PC-9 (cell line): Measurements from ENCODE around the gene SGK1. TPM values are rescaled to one million over a fixed set of nuclear protein-coding genes. Genes with fewer than 3 reads are reported as not detected.

ENCODE experiments used
- BruUV-seq: library from RNA; stranded (reverse); fragments of 400-500 nt; replicated peaks from 2 replicates; lab custom pipeline; 2021; lab: Mats Ljungman, UMichigan
- CTCF ChIA-PET: fragments of 300-600 bp; sonication (Branson Sonifier 250); formaldehyde crosslinking; loops from one replicate; lab custom pipeline; 2022; ENCODE audit warnings: antibody characterized with exemption; lab: Charles Lee
- POLR2A ChIA-PET: fragments of 300-600 bp; sonication (Branson Sonifier 250); formaldehyde crosslinking; loops from one replicate; lab custom pipeline; 2022; ENCODE audit warnings: antibody characterized with exemption; ENCODE audit not compliant: unreplicated experiment; lab: Charles Lee
- DNase-seq, 2 experiments: peaks; one replicate each; pipeline versions ENCODE4 v3.0.0 to v3.0.0-alpha.2; 2015 to 2022; ENCODE audit warnings: mixed read lengths in 1 of 2
- H2AFZ ChIP-seq: fragments of 200-600 bp; sonication (generic); 2 replicates; pipeline ENCODE4 v1.8.1; 2017; ENCODE audit warnings: antibody characterized with exemption
- H3F3A ChIP-seq: fragments of 200-600 bp; sonication (generic); 2 replicates; pipeline ENCODE4 v1.8.1; 2017; ENCODE audit warnings: antibody characterized with exemption, mild to moderate bottlenecking, low read depth; ENCODE audit not compliant: insufficient read depth
- H3K27ac ChIP-seq: fragments of 200-600 bp; sonication (generic); 2 replicates; pipeline ENCODE4 v1.6.1; 2016; ENCODE audit warnings: mixed run types
- H3K27me3 ChIP-seq: fragments of 200-600 bp; sonication (generic); 2 replicates; pipeline ENCODE4 v1.6.1; 2016; ENCODE audit warnings: low read depth, mixed run types; ENCODE audit not compliant: insufficient read depth
- H3K36me3 ChIP-seq: fragments of 200-600 bp; sonication (generic); 2 replicates; pipeline ENCODE4 v1.6.1; 2016; ENCODE audit warnings: low read depth, mixed run types
- H3K4me1 ChIP-seq: fragments of 200-600 bp; sonication (generic); replicated peaks from 2 replicates; pipeline ENCODE4 v1.6.1; 2016; ENCODE audit warnings: mixed run types; ENCODE audit not compliant: insufficient read depth
- H3K4me2 ChIP-seq: fragments of 200-600 bp; sonication (generic); 2 replicates; pipeline ENCODE4 v1.6.1; 2017; ENCODE audit warnings: mixed run types
- H3K4me3 ChIP-seq: fragments of 200-600 bp; sonication (generic); 2 replicates; pipeline ENCODE4 v1.6.1; 2016; ENCODE audit warnings: mixed run types
- H3K79me2 ChIP-seq: fragments of 200-600 bp; sonication (generic); 2 replicates; pipeline ENCODE4 v1.6.1; 2017; ENCODE audit warnings: low read depth, mixed run types
- H3K9me2 ChIP-seq: fragments of 200-600 bp; sonication (generic); 2 replicates; pipeline ENCODE4 v1.8.1; 2017; ENCODE audit warnings: mild to moderate bottlenecking; ENCODE audit not compliant: insufficient read depth
- H3K9me3 ChIP-seq: fragments of 200-600 bp; sonication (generic); 2 replicates; pipeline ENCODE4 v1.8.1; 2016; ENCODE audit warnings: low read depth; ENCODE audit not compliant: insufficient read depth
- H4K20me1 ChIP-seq: fragments of 200-600 bp; sonication (generic); 2 replicates; pipeline ENCODE4 v1.8.1; 2017; ENCODE audit not compliant: insufficient read depth
- EZH2 ChIP-seq: fragments of 200-600 bp; sonication (generic); IDR thresholded peaks from 2 replicates; pipeline ENCODE4 v1.8.0; 2017; ENCODE audit warnings: antibody characterized with exemption, low read depth
- intact Hi-C: fragments of 100-400 bp; cut with micrococcal nuclease; formaldehyde crosslinking; loops from one replicate; pipeline ENCODE4 v1.10.0; 2022; ENCODE audit not compliant: unreplicated experiment
- total RNA-seq: library from RNA; stranded (reverse); gene quantifications from 2 replicates; pipeline ENCODE4 v1.2.3, GENCODE V29; 2021
- TF ChIP-seq, protein P1 (sequence below): fragments of 200-600 bp; sonication (generic); conservative IDR thresholded peaks from 2 replicates; pipeline ENCODE4 v1.6.1; 2017; ENCODE audit warnings: mixed run types, antibody characterized with exemption, mild to moderate bottlenecking, moderate library complexity

The SGK1 gene
- total RNA-seq, 1 experiment from 2014 or later: 11.3 TPM

- Histone ChIP-seq H3K36me3 (no peaks in the 10 kb centered on the region), H3K79me2 (no peaks in the 10 kb centered on the region), H3K9me3 (no peaks in the 10 kb centered on the region), H3K4me3 (no peak overlapping the region), H4K20me1 (no peaks in the 10 kb centered on the region), H3K4me2 (peak overlapping the region; percentile 14; the same call in 1 of the 2 replicates), H3K4me1 (no peaks in the 10 kb centered on the region), H3K27me3 (no peaks in the 10 kb centered on the region), H3F3A (no peaks in the 10 kb centered on the region), H3K27ac (no peak overlapping the region), H2AFZ (peak overlapping the region; percentile 33; the same call in 1 of the 2 replicates), H3K9me2 (no peaks in the 10 kb centered on the region)
- peak; percentile 15 to 58 for DNase-seq
- ChIA-PET CTCF (interaction anchor here (0.6 to 1.5 kb wide), 9 partner anchors 21 to 817 kb away, joined by 3 to 10 read pairs (median 3); no protein-coding TSS in a partner anchor), POLR2A (no interaction called here)
- TF ChIP-seq, protein P1, sequence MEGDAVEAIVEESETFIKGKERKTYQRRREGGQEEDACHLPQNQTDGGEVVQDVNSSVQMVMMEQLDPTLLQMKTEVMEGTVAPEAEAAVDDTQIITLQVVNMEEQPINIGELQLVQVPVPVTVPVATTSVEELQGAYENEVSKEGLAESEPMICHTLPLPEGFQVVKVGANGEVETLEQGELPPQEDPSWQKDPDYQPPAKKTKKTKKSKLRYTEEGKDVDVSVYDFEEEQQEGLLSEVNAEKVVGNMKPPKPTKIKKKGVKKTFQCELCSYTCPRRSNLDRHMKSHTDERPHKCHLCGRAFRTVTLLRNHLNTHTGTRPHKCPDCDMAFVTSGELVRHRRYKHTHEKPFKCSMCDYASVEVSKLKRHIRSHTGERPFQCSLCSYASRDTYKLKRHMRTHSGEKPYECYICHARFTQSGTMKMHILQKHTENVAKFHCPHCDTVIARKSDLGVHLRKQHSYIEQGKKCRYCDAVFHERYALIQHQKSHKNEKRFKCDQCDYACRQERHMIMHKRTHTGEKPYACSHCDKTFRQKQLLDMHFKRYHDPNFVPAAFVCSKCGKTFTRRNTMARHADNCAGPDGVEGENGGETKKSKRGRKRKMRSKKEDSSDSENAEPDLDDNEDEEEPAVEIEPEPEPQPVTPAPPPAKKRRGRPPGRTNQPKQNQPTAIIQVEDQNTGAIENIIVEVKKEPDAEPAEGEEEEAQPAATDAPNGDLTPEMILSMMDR: peak; percentile 95
- TF ChIP-seq EZH2: no peak
- BruUV-seq: no TSS peak
- intact Hi-C loops: loop anchor here (1.0 kb wide), 3 partner anchors 759 to 1314 kb away; no protein-coding TSS in a partner anchor
Measured at GRCh38 chr6:134123666-134124208, 194.2 kb downstream of the SGK1 start.

- no peak for TF ChIP-seq EZH2
- TF ChIP-seq, protein P1: no peak
- DNase-seq: no peak
- H4K20me1 ChIP-seq: no peaks in the 10 kb centered on the region
- no peaks in the 10 kb centered on the region for H3K9me2 ChIP-seq
- H3K27me3 ChIP-seq: no peaks in the 10 kb centered on the region
- no peak overlapping the region for H2AFZ ChIP-seq
- ChIA-PET CTCF (interaction anchor here (1.0 to 1.5 kb wide), 2 partner anchors 818 to 937 kb away, joined by 3 to 8 read pairs; no protein-coding TSS in a partner anchor), POLR2A (no interaction called here)
- no peak overlapping the region for H3K4me2 ChIP-seq
- H3K9me3 ChIP-seq: no peaks in the 10 kb centered on the region
- no peaks in the 10 kb centered on the region for H3K4me1 ChIP-seq
- H3F3A ChIP-seq: no peaks in the 10 kb centered on the region
- H3K4me3 ChIP-seq: no peak overlapping the region
- intact Hi-C loops: loop anchor here (1.0 kb wide), 3 partner anchors 760 to 1315 kb away; no protein-coding TSS in a partner anchor
- no TSS peak for BruUV-seq
- no peaks in the 10 kb centered on the region for H3K79me2 ChIP-seq
- no peak overlapping the region for H3K27ac ChIP-seq
- H3K36me3 ChIP-seq: no peaks in the 10 kb centered on the region
Measured at GRCh38 chr6:134122775-134123174, 195.1 kb downstream of the SGK1 start.

DNA sequence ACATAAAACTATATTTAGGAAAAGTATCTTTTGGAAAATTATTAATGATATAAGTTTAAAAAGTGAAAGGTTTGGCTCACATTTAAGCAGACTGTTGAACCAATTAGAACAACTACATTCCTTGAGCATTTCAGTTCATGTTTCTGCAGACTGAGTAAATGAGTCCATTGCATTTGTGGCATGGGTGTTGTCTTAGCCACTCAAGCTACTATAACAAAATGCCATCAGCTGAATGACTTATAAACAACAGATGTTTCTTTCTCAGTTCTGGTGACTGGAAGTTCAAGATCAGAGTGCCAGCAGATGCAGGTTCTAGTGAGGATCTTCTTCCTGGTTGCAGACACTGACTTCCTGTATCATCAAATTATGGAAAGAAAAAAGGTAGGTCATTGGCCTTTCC is 198.4 kb downstream of the SGK1 start:
- Histone ChIP-seq H3K79me2 (no peaks in the 10 kb centered on the region), H4K20me1 (no peaks in the 10 kb centered on the region), H3K9me2 (no peaks in the 10 kb centered on the region), H3K36me3 (no peaks in the 10 kb centered on the region), H3K4me3 (no peak overlapping the region), H3K27me3 (no peaks in the 10 kb centered on the region), H3K9me3 (no peaks in the 10 kb centered on the region), H3F3A (no peaks in the 10 kb centered on the region), H2AFZ (no peak overlapping the region), H3K4me1 (no peaks in the 10 kb centered on the region), H3K27ac (no peak overlapping the region), H3K4me2 (no peak overlapping the region)
- BruUV-seq: no TSS peak
- DNase-seq: no peak
- TF ChIP-seq, protein P1: no peak
- no peak for TF ChIP-seq EZH2
- POLR2A ChIA-PET: no interaction called here
- intact Hi-C loops: no loop called here
- CTCF ChIA-PET: no interaction called here
